Endometrial microvascular endothelial cells (primary cell): ENCODE data around the gene ADAM19. TPM values are rescaled to one million over a fixed set of nuclear protein-coding genes. Genes with fewer than 3 reads are reported as not detected.

Source experiments
- in situ Hi-C: cut with HindIII; loops from 2 replicates; pipeline ENCODE4 v1.10.0; 2017; ENCODE audit warnings: low sequenced_read_pairs, low pct_unique_long_range_greater_than_20kb; ENCODE audit errors: inconsistent ontology term
- total RNA-seq: library from RNA; depleted of rRNA; stranded (reverse); fragments of >200 nt; gene quantifications from one replicate; pipeline ENCODE4 v1.2.3, GENCODE V29; 2015; ENCODE audit errors: inconsistent ontology term

The ADAM19 gene
- total RNA-seq, 1 donor from 2014 or later, result 13.5 TPM

- in situ Hi-C loops, result no loop called here
Measured at GRCh38 chr5:157479612-157480510, 95.7 kb downstream of the ADAM19 start.

DNA sequence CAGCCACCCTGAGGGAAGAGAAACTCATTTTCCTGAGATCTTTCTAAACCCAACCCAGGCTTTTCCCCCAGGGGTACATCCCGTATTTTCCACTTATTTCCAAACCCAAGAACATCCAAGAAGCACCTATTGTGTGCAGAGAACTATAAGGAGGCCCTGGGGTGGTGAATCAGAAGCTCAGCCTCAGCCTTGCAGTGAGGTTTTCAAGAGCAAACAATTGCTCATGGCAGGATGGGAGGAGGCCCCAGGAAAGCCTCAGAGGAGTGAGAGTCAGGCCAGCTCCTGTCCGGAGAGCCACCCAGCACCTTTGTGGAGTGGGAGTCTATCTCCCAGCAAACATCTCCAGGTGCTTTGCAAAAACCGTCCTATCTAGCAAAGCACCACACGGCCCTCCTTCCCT lies 96.4 kb downstream of the ADAM19 start:
- in situ Hi-C loops, result no loop called here

GRCh38 chr5:157478726-157479125 lies 96.8 kb downstream of the ADAM19 start:
- in situ Hi-C loops, result no loop called here

DNA sequence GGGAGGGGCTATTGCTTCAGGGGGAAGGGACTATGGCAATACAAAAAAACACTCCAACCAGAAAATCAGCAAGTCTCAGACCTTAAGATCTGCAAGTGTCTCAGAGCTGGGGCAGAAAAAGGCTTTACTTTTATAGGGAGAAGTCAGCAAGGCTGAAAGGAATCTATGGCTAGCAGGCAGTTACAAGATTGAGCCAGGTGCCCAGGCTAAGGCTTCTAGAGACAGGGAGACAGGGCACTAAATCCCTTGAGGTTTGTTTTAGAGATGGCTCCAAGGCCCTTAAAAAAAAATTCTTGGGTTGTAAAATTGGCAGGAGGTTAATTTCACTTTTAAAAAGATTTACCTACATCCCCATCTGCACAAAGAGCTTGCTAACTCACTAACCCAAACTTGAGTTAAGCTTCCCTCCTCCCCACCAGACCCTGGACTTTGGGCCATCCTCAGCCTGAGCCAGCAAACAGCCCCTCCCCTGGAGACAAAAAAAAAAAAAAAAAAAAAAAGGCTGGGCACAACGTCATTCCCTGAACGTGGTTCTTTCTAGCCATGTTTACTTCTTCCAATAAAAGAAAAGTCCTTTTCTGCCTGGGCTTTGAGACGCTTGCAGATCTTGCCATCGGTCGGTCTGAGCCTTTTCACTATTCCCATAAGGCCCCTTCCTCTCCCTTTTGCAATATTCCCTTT lies 97.6 kb downstream of the ADAM19 start:
- in situ Hi-C loops, result no loop called here

- in situ Hi-C loops, result no loop called here
Measured at GRCh38 chr5:157476702-157477408, 98.7 kb downstream of the ADAM19 start.

DNA sequence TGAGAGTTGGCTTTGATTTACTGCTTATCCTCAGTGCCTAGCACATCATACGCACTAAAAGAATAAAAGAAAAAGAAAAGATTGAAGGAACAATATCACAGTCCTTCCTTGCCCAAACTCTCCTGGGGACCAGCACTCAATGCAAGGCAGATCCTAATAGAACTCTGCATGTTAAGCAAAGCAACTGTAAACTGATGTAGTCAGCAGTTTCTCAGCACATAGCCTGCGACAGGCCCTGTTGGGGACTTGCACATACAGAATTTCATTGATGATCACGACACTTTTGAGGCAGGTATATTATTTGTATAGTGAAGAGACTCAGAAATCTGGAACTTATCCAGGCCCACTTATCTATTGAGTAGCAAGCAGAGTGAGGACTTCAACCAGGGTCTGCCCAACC lies 100.1 kb downstream of the ADAM19 start:
- in situ Hi-C loops, result no loop called here

- in situ Hi-C loops, result no loop called here
Measured at GRCh38 chr5:157473383-157474320, 101.9 kb downstream of the ADAM19 start.

GRCh38 chr5:157471709-157472108 lies 103.9 kb downstream of the ADAM19 start:
- in situ Hi-C loops, result no loop called here

DNA sequence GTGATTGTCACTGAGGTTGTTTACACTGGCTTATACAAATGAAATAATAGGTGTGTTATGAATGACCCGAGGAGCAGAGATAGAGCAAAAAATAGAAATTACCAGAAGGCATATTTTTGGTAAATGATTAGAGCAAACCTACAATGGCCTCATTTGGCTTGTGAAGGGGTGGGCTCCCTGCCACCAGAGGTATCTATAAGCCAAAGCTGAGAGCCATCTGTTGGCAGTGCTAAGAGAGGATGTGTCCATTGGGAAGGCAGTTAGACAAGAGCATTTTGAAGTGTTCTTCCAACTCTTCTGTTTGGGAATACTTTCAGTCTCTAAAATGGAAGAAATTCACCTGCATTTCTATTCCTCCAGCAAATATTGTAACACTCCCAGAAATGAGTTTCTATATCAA lies 104.9 kb downstream of the ADAM19 start:
- in situ Hi-C loops, result no loop called here

DNA sequence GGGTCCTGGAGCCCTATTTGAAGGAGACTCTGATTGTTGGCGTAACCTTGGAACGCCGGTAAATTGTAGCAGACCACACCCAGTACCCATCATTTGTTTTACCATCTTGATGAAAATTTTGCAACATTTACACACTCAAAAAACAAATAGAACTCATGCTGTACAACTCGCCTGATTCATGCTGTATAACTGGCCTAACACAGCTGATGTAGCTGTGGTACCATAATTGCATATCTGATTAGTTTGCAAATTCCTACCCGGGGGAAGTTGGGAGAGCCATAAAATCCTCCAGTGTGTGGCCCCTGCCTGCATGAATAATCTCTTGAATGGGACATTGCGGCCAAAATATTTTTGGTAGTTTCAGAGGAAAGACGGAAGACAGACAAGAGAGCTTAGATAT lies 105.9 kb downstream of the ADAM19 start:
- in situ Hi-C loops, result no loop called here

DNA sequence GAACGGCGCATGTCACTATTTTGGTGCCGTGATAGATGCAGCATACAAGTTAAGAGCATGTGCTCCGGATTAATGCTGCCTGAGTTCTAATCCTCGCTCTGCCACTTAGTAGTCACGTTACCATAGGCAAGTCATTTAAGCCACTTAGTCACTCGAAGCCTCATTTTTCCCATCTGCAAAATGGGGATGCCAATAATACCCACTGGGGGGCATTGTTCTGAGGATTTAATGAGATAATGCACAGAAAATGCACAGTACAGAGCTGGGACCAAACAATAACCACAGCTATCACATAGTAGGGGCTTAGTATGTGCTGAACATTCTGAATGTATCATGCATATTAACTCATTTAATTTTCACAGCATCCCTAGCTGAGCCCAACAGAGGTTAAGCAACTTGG lies 106.5 kb downstream of the ADAM19 start:
- in situ Hi-C loops, result no loop called here

DNA sequence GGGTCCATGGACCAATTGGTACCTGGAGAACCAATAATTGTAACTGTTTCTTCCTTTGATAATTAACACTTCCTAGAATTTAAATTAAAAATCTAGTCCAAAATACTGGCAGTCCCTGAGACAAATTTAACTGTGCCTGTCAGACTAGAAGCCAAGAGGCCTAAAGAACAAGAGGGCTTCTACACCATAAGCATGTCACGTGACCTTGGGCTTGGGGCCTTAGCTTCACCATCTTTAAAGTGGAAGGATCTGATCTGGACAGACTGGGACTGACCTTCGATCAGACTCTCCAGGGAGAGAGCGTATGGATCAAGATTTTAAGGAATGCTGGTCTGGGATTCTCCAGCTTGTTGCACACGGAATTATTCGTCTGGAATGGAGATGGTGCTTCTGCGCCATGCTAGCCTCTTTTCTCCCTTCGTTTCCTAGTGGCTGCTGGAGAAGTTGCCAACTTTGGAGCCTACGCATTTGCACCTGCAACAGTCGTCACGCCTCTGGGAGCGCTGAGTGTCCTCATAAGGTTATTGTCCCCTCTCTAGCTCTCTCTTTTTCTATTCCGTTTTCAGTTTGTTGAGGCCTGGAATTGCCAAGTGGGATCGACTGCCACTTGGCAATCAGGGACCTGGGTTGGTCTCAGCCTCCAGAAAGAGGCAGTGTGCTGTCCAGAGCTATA lies 107.1 kb downstream of the ADAM19 start:
- in situ Hi-C loops, result no loop called here

GRCh38 chr5:157464519-157465171 lies 110.9 kb downstream of the ADAM19 start:
- in situ Hi-C loops, result no loop called here

- in situ Hi-C loops, result no loop called here
Measured at GRCh38 chr5:157463621-157464518, 111.7 kb downstream of the ADAM19 start.

GRCh38 chr5:157463081-157463480 lies 112.5 kb downstream of the ADAM19 start:
- in situ Hi-C loops, result no loop called here

DNA sequence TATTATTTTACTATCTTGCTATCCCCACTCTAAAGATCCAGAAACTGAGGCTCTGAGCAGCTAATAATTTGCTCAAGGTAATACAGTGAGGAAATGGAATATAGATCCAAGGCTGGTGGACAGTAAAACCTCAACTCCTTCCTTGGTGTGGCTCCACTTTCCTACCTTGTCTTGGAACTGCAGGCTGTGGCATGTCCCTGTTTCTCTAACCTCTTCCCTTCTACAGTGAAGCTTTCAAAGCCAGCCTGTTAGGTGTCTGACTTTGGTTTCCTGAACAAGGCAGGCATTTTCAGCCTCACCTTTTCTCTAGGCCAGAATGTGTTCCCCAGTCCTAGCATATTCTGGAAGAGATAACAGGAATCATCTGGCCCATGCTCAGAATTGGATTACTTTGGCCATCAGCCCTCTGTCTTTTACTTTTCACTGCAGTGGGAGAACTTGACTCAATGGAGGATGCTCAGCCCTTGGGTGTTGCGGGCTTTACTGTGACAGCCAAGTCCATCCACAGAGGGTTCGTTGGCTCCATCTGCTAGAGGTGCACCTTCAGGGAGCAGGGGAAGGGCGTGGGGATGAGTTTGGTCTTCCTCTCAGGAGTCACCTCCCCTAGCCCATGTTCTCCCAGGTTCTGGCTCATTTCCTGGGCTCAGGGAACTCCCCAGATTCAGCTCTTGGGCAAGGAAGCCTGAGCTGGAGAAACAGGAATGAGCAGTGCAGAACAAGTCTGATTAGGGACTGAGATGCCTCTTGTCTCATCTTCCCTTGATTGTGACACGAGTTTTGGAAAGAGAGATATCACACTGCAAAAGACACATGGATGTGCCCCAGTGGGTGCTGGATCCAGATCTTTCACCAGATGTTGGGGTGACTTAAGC lies 114.4 kb downstream of the ADAM19 start:
- in situ Hi-C loops, result no loop called here
